ENCODE results near the gene GSS.

DNA sequence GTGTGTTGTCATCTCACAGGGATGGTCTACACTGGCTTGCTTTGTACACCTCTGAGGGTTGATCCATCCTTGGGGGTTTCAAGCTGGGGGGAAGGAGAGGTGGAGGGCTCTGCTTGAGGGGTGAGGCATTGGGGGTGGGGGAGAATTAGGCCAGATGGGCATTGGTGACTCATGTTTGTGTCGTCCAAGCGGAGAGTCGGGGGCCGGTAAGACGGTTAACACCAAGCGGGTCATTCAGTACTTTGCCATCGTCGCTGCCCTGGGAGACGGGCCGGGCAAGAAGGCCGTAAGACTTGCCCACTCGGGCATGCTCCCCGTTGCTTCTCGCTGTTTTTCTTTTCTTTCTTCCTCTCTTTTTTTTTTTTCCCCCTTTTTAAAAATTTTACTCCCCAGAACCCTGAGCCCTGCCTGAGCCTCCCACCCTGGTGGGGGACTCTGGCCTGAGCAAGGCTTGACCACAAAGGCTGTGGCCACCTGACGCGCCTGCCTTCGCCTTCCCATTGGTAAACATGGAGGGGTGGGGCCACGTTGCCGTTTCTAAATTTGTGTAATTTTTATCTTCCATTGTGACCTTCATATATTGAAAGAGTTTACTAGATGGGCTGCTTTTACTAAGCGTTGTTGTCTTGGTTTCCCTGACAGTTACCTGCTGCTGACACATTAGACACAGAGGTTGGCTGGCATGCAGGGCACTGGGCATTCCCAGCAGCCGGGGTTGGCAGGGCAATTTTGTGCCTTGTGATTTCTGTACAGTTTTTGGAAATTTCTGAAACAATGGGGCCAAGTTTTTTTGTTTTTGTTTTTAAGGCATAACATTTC is 26.9 kb upstream of the GSS start:
- TF ChIP-seq, protein P1, sequence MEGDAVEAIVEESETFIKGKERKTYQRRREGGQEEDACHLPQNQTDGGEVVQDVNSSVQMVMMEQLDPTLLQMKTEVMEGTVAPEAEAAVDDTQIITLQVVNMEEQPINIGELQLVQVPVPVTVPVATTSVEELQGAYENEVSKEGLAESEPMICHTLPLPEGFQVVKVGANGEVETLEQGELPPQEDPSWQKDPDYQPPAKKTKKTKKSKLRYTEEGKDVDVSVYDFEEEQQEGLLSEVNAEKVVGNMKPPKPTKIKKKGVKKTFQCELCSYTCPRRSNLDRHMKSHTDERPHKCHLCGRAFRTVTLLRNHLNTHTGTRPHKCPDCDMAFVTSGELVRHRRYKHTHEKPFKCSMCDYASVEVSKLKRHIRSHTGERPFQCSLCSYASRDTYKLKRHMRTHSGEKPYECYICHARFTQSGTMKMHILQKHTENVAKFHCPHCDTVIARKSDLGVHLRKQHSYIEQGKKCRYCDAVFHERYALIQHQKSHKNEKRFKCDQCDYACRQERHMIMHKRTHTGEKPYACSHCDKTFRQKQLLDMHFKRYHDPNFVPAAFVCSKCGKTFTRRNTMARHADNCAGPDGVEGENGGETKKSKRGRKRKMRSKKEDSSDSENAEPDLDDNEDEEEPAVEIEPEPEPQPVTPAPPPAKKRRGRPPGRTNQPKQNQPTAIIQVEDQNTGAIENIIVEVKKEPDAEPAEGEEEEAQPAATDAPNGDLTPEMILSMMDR (IDR thresholded peaks at IDR 0.05) = no peak
- no peak for TF ChIP-seq POLR2A (IDR thresholded peaks at IDR 0.05)

Data from thyroid gland (tissue), 4 donors.